ENCODE results near the gene BTBD7.

The BTBD7 gene

GRCh38 chr14:93195316-93195999 is 137.4 kb downstream of the BTBD7 start:
- Mint-ChIP-seq H3K27me3 (no peaks in the 10 kb centered on the region), H3K36me3 (peaks cover 6% of the 10 kb centered on the region), H3K9me3 (no peaks in the 10 kb centered on the region), H3K27ac (no peak overlapping the region), H3K4me3 (no peak overlapping the region), H3K4me1 (peaks cover 2% of the 10 kb centered on the region)
- ATAC-seq (ENCODE audit: low read depth) (no peak), DNase-seq (ENCODE audit: low spot score in 2 of 2) (no peak)

Measured in memory B cell (primary cell).